Mesendoderm (in vitro differentiated cells): Measurements from ENCODE around the gene ERRFI1. TPM values are rescaled to one million over a fixed set of nuclear protein-coding genes. Genes with fewer than 3 reads are reported as not detected.
"Not testable (repeated sequence)": the region's sequence is repeated elsewhere in the genome, so short reads cannot be mapped to it uniquely, and the experiment has no call there.

Experiments used
- DNase-seq: peaks from one replicate; pipeline ENCODE4 v3.0.0; 2013
- H2AK5ac ChIP-seq: 2 replicates; pipeline ENCODE4 v1.6.1; 2013; ENCODE audit warnings: low read length, inconsistent platforms
- H2BK120ac ChIP-seq: 2 replicates; pipeline ENCODE4 v1.6.1; 2013; ENCODE audit warnings: low read depth, mild to moderate bottlenecking, low read length, moderate library complexity, mixed read lengths
- H2BK15ac ChIP-seq: replicated peaks from 2 replicates; pipeline ENCODE4 v1.6.1; 2013; ENCODE audit warnings: low read depth, mild to moderate bottlenecking, moderate library complexity
- H2BK5ac ChIP-seq: 2 replicates; pipeline ENCODE4 v1.6.1; 2013; ENCODE audit warnings: low read length, inconsistent platforms
- H3K18ac ChIP-seq: 2 replicates; pipeline ENCODE4 v1.6.1; 2013; ENCODE audit warnings: mild to moderate bottlenecking, low read length, mixed read lengths
- H3K23ac ChIP-seq: one replicate; pipeline ENCODE4 v1.6.1; 2013; ENCODE audit warnings: low read length
- H3K27ac ChIP-seq: 2 replicates; pipeline ENCODE4 v1.5.1; 2013; ENCODE audit warnings: low read depth, mild to moderate bottlenecking, inconsistent platforms, low read length, moderate library complexity
- H3K27me3 ChIP-seq: 2 replicates; pipeline ENCODE4 v1.6.1; 2013; ENCODE audit warnings: low read length, control low read depth, mild to moderate bottlenecking, inconsistent platforms; ENCODE audit not compliant: insufficient read depth, poor library complexity
- H3K36me3 ChIP-seq: 2 replicates; pipeline ENCODE4 v1.6.1; 2013; ENCODE audit warnings: low read length, inconsistent platforms; ENCODE audit not compliant: control insufficient read depth, insufficient read depth
- H3K4ac ChIP-seq: one replicate; pipeline ENCODE4 v1.6.1; 2013; ENCODE audit warnings: low read depth, mild to moderate bottlenecking, low read length, moderate library complexity
- H3K4me1 ChIP-seq: 2 replicates; pipeline ENCODE4 v1.6.1; 2013; ENCODE audit warnings: low read depth, low read length, inconsistent platforms; ENCODE audit not compliant: control insufficient read depth
- H3K4me2 ChIP-seq: 2 replicates; pipeline ENCODE4 v1.6.1; 2013; ENCODE audit warnings: low read length
- H3K4me3 ChIP-seq: 2 replicates; pipeline ENCODE4 v1.5.1; 2013; ENCODE audit warnings: mild to moderate bottlenecking, low read length
- H3K56ac ChIP-seq: one replicate; pipeline ENCODE4 v1.6.1; 2013; ENCODE audit warnings: low read length
- H3K79me1 ChIP-seq: 2 replicates; pipeline ENCODE4 v1.6.1; 2013; ENCODE audit warnings: low read length, inconsistent platforms
- H3K79me2 ChIP-seq: 2 replicates; pipeline ENCODE4 v1.6.1; 2013; ENCODE audit warnings: mild to moderate bottlenecking, low read length; ENCODE audit not compliant: control insufficient read depth, insufficient read depth
- H3K9ac ChIP-seq: 2 replicates; pipeline ENCODE4 v1.6.1; 2013; ENCODE audit warnings: low read length, inconsistent platforms
- H4K5ac ChIP-seq: one replicate; pipeline ENCODE4 v1.6.1; 2013; ENCODE audit warnings: low read length
- H4K8ac ChIP-seq: one replicate; pipeline ENCODE4 v1.6.1; 2013; ENCODE audit warnings: low read depth, mild to moderate bottlenecking, control low read depth, low read length, moderate library complexity
- WGBS: extraction: QIAGEN DNeasy Blood & Tissue Kit; methylation state at CpG from one replicate; pipeline ENCODE4 v1.1.7; 2013; ENCODE audit warnings: low lambda C conversion rate, missing lambda C conversion rate; ENCODE audit not compliant: insufficient coverage; ENCODE audit errors: extremely low coverage; 5-methylcytosine and 5-hydroxymethylcytosine counted together
- polyA plus RNA-seq, 2 experiments: library from polyadenylated mRNA; stranded (reverse); fragments of 200-250 nt; gene quantifications; one replicate each; pipeline ENCODE4 v1.2.3, GENCODE V29; 2013

The ERRFI1 gene, protein sequence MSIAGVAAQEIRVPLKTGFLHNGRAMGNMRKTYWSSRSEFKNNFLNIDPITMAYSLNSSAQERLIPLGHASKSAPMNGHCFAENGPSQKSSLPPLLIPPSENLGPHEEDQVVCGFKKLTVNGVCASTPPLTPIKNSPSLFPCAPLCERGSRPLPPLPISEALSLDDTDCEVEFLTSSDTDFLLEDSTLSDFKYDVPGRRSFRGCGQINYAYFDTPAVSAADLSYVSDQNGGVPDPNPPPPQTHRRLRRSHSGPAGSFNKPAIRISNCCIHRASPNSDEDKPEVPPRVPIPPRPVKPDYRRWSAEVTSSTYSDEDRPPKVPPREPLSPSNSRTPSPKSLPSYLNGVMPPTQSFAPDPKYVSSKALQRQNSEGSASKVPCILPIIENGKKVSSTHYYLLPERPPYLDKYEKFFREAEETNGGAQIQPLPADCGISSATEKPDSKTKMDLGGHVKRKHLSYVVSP
- 16.0 TPM for polyA plus RNA-seq (2013, experiment 1 of 2)
- 17.5 TPM for polyA plus RNA-seq (2013, experiment 2 of 2)

- peak within 1 kb of the TSS; percentile 99 for H2AK5ac ChIP-seq
- H3K23ac ChIP-seq = peak within 1 kb of the TSS; percentile 100
- no peaks in the 10 kb centered on the region for H3K79me1 ChIP-seq
- WGBS = no CpG with 5 or more reads among the region's 98 CpGs
- peak; percentile 96 for DNase-seq
- H3K9ac ChIP-seq = peak within 1 kb of the TSS; percentile 83
- H3K4me2 ChIP-seq = peak within 1 kb of the TSS; percentile 91
- H3K27me3 ChIP-seq = no peaks in the 10 kb centered on the region
- no peaks in the 10 kb centered on the region for H3K36me3 ChIP-seq
- H3K4me3 ChIP-seq = peak within 1 kb of the TSS; percentile 40
- H3K4me1 ChIP-seq = peaks cover 9% of the 10 kb centered on the region
- peak within 1 kb of the TSS; percentile 40 for H4K5ac ChIP-seq
- H3K56ac ChIP-seq = peak within 1 kb of the TSS; percentile 99
- no peak within 1 kb of the TSS for H4K8ac ChIP-seq
- peak within 1 kb of the TSS; percentile 29 for H3K4ac ChIP-seq
- H3K27ac ChIP-seq = peak within 1 kb of the TSS; percentile 27
- H3K79me2 ChIP-seq = peaks cover 44% of the 10 kb centered on the region
- peak within 1 kb of the TSS; percentile 88 for H2BK5ac ChIP-seq
- H2BK120ac ChIP-seq = no peak within 1 kb of the TSS
- peak within 1 kb of the TSS; percentile 99 for H3K18ac ChIP-seq
- no peak within 1 kb of the TSS for H2BK15ac ChIP-seq
These were observed at the start of gene ERRFI1 for GRCh38 chr1:8026153-8026975. Gene ERRFI1, minus strand, starts transcription at chr1:8026309. Its CDS starts 10,690 bp downstream, at chr1:8015619.

- Histone ChIP-seq H3K79me1 (no peaks in the 10 kb centered on the region), H3K4me3 (no peak overlapping the region), H3K18ac (no peak overlapping the region), H2BK5ac (no peak overlapping the region), H2BK120ac (no peak overlapping the region), H3K56ac (no peak overlapping the region), H4K8ac (no peak overlapping the region), H3K36me3 (no peaks in the 10 kb centered on the region), H3K4me2 (no peak overlapping the region), H3K9ac (no peak overlapping the region), H3K79me2 (no peaks in the 10 kb centered on the region), H3K27me3 (no peaks in the 10 kb centered on the region), H3K4ac (no peak overlapping the region), H3K27ac (no peak overlapping the region), H2AK5ac (no peak overlapping the region), H3K4me1 (peaks cover 9% of the 10 kb centered on the region), H2BK15ac (no peak overlapping the region), H4K5ac (no peak overlapping the region), H3K23ac (no peak overlapping the region)
- WGBS = no CpG with 5 or more reads among the region's 10 CpGs
- DNase-seq = peak; percentile 61
These were observed 49.5 kb upstream of the ERRFI1 start for GRCh38 chr1:8075511-8076051.

GRCh38 chr1:8073112-8073855, 47.2 kb upstream of the ERRFI1 start:
- Histone ChIP-seq H4K8ac (no peak overlapping the region), H3K4ac (no peak overlapping the region), H3K27me3 (no peaks in the 10 kb centered on the region), H3K79me2 (no peaks in the 10 kb centered on the region), H3K27ac (no peak overlapping the region), H3K4me1 (peaks cover 6% of the 10 kb centered on the region), H3K23ac (no peak overlapping the region), H2BK120ac (no peak overlapping the region), H3K56ac (no peak overlapping the region), H2AK5ac (no peak overlapping the region), H2BK15ac (no peak overlapping the region), H3K4me3 (no peak overlapping the region), H4K5ac (no peak overlapping the region), H3K18ac (no peak overlapping the region), H2BK5ac (no peak overlapping the region), H3K9ac (no peak overlapping the region), H3K36me3 (no peaks in the 10 kb centered on the region), H3K79me1 (no peaks in the 10 kb centered on the region), H3K4me2 (no peak overlapping the region)
- DNase-seq = no peak
- no CpG with 5 or more reads among the region's 7 CpGs for WGBS

DNA sequence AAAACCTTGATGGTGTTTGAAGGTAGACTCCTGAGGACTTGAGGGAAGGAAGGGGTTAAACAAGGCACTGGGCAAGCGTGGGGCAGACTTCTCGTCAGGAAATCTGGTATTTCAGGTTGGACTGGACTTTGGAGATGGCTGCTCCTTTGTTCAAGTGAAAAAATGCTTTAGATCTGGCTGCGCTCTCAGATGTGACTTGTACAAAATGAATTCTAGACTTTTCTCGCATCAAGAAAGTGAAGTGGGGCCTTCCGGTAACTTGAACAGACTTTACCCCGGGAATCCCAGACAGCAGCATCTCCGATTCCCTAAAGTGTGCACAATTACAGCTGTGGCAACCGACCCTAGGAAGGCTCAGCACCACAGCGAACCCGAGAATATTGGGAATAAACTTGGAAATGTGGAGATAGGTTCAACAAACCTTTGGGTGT, 44.3 kb upstream of the ERRFI1 start:
- WGBS = no CpG with 5 or more reads among the region's 10 CpGs
- H3K27ac ChIP-seq = no peak overlapping the region

GRCh38 chr1:8069614-8070320, 43.7 kb upstream of the ERRFI1 start:
- not testable (repeated sequence) for H2AK5ac ChIP-seq, H4K5ac ChIP-seq, H3K79me1 ChIP-seq, H3K4me1 ChIP-seq, H3K56ac ChIP-seq, H2BK120ac ChIP-seq, H3K23ac ChIP-seq, H3K4me2 ChIP-seq, H3K27me3 ChIP-seq, H2BK5ac ChIP-seq, DNase-seq, H3K4me3 ChIP-seq, H3K18ac ChIP-seq, H3K36me3 ChIP-seq, H4K8ac ChIP-seq, H3K79me2 ChIP-seq, H3K4ac ChIP-seq, H2BK15ac ChIP-seq, H3K9ac ChIP-seq, H3K27ac ChIP-seq
- WGBS = no CpG with 5 or more reads among the region's 8 CpGs

More for the DNA sequence above, 44.3 kb upstream of the ERRFI1 start:
- no peaks in the 10 kb centered on the region for H3K79me2 ChIP-seq
- no peak overlapping the region for H2AK5ac ChIP-seq
- no peak overlapping the region for H3K4me2 ChIP-seq
- no peak overlapping the region for H3K4ac ChIP-seq
- no peak overlapping the region for H2BK5ac ChIP-seq
- H4K8ac ChIP-seq = no peak overlapping the region
- H3K4me1 ChIP-seq = no peaks in the 10 kb centered on the region
- no peak overlapping the region for H3K4me3 ChIP-seq
- no peaks in the 10 kb centered on the region for H3K79me1 ChIP-seq
- H3K23ac ChIP-seq = no peak overlapping the region
- H2BK15ac ChIP-seq = no peak overlapping the region
- H3K27me3 ChIP-seq = no peaks in the 10 kb centered on the region
- H4K5ac ChIP-seq = no peak overlapping the region
- DNase-seq = peak; percentile 62
- no peak overlapping the region for H2BK120ac ChIP-seq
- peak overlapping the region; percentile 89 for H3K18ac ChIP-seq
- H3K9ac ChIP-seq = no peak overlapping the region
- H3K36me3 ChIP-seq = no peaks in the 10 kb centered on the region
- no peak overlapping the region for H3K56ac ChIP-seq
